Eye (tissue), 1 donor: ENCODE results near the gene ZDHHC11B.

ENCODE experiments used
- DNase-seq: peaks from one replicate; pipeline ENCODE4 v3.0.0-alpha.2; 2015

Gene ZDHHC11B

DNA sequence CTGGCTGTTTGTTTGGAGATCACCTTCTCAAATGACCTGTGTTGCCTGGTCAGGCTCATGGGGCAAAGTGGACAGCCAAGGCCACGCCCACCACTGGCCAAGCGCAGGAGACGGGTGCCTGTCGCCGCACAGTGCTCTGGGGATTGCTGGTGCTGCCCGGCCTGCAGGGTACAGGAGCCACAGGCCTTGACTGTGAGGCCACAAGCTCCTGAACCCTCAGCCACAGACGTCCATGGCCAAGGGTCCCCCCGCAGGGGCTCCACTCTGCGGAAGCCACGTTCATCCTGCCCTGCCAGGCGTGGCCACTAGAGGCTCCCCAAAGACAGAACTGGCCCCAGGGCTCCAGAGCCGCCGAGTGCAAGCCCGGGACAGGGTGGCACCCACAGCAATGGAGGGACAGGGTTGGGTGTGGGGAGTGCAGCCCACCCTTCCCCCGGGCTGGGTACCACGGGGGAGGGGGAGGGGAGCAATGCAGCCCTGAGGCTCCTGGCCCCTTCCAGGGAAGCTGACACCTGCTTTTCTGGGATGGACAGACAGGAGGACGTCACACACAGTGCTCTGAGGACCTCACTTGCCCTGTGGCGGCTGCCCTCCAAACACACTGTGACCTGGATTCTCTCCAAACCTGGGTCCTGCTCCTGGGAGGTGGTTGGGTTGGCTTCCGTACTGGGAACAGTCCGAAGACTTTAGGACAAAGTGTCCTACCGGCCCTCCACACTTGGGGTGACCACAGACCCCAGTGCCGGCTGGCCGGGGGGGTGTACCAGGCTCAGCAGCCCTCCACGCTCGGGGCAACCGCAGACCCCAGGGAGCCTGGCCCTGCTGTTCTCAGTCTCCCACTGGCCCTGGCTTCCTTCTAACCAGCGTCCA lies 112.8 kb downstream of the ZDHHC11B start:
- DNase-seq = peak; percentile 92

DNA sequence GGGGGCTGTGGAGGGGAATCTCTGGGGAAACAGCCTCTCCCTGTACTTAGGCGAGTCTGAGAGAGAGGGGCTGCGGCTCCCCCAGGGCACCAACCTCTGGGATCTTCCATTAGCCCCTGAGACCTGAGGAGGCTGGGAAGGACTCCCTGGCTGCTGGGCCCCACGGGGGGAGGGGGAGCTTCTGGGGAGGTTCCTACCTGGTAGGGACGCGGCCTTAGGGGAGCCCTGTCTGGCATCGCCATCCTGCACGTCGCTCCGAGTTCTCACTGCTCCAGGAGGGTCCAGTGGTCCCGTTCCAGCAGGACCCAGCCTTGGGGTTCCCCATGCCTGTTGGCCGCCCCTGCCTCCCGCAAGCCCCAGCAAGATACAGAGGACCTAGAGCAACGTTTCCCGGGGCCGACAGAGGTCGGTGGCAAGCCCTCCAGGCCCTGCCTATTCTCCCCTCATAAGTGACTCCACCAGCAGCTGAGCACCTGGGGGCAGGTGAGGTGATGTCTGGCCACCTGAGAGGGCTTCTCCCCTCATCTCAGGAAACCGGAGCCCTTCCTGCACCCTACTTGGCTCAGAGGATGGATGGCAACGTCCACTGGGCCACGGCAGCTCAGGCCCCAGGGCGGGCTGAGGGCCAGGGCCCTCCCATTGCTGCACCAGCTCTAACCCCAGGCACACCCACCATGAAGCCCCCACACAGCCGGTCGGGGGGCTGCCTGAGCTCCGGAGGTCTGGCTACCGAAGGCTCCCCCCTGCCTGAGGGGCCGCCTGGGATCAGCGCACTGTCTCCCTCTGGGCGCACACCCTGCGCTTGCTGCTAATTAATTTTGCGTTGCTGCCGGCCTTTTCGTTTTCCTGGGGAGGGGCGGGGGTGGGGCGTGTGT lies 113.9 kb downstream of the ZDHHC11B start:
- no peak for DNase-seq

DNA sequence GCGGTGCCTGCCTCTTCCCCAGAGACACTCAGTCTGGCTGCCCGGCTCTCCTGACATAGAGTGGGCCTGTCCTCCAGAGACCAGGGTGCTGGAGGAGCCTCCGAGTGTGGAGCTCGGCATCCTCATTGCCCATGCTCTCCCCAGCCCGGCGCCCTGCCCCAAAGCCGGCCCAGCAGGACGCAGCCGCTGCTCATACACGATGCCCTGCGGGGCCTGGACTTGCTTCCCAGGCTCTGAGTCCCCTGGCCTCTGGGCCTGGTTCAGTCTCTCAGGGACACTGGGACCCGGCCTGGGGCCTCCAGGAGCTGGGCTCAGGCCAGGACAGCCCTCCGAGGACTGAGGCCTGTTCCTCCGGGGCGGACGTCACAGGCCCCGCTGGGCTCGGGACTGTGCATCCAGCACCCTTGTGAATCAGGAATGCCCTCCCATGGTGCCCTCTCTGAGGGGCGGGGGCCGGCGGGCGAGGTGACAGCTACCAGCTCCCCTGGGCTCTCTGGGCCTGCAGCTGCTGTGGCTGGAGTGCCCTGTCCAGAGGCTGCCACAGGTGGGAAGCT lies 114.6 kb downstream of the ZDHHC11B start:
- DNase-seq = no peak

DNA sequence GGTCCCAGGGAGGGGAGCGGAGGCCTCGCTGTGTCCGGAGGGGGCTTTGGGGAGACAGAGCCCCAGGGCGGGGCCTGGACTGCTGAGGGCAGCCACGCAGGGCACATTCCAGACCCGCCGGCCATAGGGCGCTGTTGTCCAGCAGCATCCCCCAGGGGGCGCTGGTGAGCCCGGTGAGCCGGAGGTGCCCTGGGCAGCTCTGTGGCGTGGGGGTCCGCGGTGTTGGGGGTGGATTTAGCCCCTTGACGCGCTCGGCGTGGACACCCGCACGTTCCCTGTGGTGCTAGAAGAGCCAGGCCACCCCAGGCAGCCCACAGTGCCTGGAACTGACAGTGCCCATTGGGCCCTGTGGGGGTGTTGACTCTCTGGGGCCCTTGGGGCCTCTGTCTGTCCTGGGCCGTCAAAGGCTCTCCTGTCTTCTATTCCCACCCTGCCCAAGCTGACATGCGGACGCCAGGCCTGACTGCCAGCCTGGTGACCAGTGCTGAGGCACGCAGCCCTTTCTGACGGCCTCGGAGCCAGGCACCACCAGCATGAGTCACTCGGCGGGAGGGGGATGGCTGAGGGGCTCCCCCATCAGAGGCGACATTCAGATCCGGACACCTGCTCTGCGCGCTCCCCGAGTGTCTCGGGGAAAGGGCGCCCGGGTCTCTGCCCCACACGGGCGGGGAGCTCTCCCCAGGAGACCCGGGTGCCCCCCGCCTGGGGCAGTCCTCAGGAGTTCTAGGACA lies 115.3 kb downstream of the ZDHHC11B start:
- peak; percentile 37 for DNase-seq

DNA sequence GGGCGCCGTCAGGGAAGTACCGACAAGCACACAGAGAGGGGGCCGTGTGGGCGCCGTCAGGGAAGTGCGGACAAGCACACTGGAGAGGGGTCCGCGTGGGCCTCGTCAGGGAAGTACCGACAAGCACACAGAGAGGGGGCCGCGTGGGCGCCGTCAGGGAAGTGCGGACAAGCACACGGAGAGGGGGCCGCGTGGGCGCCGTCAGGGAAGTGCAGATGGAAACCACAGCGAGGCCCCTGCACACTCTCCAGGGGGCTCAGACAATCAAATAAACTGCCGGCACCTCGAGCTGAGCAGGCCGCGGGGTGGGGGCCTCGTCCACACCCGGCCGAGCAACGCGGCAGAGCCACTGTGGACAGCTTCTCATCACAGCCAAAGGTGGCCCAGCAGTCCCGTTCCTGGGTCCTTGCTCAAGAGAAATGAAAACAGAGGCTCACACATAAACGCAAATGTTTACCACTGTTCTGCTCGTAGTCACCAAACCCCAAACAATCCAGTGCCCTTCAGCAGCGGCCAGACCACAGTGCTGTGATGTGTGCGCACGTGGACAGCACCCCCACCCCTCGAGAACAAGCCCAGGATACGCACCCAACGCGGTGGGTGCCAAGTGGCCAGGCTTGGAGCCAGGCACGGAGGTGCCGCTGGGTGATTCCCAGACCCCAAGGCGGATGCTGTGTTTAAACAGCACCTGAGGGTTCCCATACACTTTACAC lies 116.1 kb downstream of the ZDHHC11B start:
- DNase-seq = no peak

DNA sequence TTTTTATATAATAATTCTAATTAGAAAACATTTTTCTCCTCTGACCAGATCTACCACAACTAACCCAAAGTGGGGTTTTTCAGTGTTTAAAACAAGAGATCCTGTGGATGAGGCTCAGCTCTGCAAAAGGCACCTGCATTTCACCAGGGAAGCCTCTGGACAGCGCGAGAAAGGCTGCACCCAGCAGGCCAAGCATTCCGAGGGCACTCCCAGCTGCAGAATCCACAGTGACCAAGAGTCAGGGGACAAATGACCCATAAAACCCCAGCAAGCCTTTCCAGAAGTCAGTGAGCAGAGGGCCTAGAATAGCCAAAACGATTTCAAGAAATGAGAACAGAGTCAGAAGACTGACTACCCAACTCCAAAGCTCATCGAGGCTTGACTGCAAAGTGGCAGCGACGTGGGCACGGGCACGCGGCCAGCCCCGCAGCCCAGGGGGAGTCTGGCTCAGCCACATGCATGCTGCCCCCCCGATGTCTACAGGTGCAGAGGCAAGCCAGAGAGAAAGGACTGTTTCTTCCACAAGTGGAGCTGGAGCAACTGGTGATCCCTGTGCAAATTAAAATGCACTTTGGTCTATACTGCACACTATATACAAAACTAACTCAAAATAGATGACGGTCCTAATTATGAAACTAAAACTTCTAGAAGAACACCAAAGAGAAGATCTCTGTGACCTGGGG lies 117.6 kb downstream of the ZDHHC11B start:
- no peak for DNase-seq

DNA sequence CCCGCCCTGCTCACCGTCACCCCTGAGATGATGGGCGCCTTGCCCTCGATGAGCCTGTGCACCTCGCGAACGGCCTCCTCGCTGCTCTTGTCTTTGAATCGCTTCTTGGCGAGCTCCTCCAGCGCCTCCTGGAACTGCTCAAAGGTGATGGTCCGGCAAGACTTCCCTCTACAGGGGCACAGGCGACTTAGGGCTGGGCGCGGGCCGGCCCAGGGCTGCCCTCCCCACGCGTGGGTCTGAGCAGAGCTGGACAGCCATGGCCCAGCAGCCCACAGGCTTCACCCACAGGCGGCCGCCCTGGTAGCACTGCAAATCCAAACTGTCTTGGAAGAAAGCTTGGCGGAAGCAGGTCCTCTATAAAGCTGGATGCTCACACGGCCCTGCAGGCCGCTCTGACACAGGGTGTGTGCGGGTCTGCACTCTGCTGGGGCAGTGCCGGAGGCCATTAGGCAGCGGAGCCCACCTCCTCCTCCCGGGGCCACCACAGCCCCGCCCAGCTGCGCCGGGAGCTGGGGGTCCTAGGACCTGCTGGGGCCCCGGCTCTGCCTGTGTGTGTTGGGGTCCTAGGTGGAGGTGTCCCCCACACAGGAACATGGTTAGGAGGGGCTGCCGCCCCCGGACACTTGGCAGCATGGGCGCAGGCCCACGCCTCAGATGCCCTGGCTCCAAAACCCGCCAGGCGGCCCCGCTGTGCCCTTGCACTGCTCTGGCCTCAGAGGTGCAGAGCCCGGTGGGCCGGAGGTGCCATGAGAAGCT lies 118.4 kb downstream of the ZDHHC11B start:
- no peak for DNase-seq

DNA sequence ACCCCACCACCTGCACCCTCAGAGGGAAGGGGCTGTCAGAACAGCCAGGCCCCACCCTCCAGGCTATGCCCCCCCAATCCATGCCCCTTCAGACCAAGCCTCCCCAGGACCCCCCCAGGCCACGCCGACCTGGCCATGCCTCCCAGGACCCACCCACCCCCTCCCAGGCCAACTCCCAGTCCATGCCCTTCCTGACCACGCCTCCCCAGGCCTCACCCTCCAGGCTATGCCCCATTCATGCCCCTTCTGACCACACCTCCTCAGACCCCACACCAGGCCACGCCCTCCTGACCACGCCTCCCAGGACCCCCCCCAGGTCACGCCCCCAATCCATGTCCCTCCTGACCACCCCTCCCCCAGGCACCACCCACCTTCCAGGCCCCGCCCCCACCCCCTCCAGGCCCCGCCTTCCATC lies 119.0 kb downstream of the ZDHHC11B start:
- DNase-seq = no peak

DNA sequence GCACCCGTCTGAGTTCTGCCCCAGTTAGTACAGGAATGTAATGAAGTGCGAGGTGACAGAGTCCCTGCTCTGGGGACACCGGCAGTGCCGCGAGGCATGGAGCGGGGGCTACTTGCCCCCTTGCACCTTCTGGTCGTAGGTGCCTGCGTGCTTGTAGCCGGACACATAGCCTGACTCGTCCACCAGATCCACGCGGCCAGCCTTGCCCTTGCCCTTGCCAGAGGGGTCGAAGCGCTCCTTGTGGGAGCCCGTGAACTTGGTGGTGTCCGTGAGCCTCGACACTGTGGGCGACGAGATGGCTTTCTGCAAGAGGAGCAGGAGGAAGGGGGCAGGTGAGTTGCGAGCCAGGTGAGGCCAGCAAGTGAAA lies 119.6 kb downstream of the ZDHHC11B start:
- no peak for DNase-seq

DNA sequence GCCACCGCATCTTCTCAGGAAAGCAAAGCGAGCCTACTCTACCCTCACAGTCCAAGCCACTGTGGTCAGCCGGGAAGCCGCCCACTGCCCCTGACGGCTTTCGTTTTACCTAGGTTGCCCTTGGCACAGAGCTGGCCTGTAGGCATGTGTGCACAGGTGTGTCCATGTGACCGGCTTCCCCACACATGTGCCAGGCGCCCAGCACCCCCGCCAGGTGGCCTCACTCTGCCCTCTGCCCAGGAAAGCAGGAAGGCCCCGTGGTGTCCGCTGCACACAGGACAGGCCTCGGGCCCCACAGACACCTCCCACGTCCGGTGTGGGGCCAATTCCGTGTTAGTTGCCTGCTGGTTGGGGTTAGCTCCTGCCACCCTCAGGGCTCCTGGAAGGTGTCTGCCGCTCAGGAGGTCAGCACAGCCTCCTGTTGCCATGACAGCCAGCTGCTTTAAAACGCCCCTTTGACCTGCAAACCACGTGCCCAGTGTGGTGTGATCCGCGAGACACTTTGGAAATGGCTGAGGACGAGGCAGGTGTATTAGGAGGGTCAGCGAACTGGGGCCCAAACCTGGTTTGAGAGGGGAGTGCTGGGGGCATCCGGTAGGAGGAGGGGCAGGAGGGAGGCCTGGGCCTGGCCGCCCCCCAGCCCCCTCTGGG lies 120.1 kb downstream of the ZDHHC11B start:
- DNase-seq = no peak

DNA sequence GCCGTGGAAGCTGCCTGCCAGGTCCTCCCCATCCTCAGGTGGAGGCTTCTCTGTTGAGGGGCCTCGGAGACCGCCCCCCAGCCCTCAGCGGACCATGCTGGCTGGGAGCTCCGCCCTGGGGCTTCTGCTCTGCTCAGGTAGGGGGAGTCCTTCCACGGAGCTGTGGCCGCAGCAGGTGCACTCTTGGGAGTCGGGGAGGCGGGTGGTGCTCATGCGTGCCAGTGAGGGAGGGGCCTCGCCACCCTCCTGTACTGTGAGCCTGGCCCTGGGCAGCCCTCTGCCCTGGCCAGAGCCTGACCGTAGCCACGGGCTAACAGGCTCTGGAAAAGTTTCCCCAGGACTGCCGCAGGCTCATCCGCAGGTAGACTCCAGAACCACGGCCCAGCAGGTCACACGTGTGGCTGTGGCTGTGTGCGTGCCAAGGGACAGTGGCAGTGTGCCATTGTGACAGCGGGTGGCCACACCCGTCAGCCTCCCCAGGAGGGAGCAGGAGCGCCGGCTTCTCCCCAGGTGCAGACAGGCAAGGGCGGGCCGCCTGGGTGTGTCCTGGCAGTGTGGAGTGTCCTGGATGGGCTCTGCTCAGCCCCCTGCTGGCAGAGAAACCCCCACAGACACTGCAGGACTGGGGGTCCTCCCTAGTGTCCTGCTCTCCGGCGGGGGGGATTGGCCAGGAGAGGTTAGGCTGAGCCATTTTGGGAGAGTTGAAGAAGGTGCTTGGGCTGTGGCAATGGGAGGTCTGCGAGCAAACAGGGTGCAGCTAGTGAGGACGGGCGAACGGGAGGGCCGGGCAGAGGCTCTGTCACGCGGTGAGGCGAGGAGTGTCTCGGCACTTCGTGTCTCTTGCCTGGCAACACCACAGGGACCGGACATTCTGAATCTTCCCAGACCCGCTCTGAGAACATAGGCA lies 120.8 kb downstream of the ZDHHC11B start:
- DNase-seq = no peak

DNA sequence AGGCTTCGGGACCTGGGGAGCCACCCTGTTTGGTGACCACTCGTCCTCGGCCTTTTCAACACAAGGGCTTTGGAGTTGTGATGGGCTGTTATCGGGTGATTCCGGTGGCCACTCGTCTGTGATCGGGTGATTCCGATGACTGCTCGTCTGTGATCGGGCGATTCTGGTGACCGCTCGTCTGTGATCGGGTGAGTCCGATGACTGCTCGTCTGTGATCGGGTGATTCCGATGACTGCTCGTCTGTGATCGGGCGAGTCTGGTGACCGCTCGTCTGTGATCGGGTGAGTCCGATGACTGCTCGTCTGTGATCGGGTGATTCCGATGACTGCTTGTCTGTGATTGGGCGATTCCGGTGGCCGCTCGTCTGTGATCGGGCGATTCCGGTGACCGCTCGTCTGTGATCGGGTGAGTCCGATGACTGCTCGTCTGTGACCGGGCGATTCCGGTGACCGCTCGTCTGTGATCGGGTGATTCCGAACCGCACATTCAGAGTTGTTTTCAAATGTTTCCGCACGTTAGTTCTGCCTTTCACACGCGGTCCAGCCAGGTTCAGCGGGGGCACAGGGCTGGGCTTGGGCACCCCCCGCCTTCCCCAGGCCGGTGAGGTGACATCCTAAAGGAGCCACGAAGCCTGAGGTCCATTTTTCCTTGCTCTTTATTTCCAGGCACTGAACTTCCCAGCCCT lies 121.6 kb downstream of the ZDHHC11B start:
- no peak for DNase-seq

DNA sequence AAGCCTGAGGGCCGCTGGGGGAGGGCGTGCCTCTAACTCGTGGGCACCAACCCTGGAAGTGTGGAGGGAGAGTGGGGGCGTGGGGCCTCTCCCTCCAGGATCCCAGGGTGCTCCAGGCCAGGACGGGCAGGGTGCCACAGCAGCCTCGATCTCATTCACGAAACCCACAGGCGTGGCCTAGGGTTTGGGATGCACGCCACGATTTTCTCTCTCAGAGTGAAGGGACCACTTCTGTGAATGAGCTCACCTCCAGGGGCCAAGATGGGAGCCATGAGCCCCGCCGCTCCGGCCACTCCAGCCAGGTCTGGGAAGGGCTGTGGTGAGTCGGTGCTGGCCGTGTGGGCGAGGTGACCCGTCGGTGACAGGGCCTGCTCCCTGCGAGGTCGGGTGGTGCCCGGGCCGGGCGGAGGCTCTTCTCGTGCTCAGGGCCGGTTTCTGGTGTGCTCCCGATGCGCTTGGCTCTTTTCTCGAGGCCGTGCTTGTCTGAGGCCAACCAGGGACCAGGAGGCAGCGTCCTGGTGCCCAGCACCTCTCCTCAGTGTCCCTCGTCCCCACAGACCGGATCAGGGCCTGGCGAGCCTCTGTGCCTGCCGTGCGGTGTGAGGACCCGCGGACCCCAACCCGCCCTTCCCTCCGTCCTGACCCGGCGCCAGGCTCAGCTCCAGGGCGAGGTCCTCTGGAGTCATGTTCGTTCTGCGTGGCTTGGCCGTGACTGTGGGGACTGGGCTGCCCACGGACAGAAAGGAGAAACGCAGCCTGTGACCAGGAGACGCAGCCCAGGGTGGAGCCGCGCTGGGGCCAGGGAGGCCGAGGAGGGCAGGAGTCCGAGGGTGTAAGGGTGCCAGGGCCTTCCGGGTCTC lies 122.4 kb downstream of the ZDHHC11B start:
- no peak for DNase-seq

DNA sequence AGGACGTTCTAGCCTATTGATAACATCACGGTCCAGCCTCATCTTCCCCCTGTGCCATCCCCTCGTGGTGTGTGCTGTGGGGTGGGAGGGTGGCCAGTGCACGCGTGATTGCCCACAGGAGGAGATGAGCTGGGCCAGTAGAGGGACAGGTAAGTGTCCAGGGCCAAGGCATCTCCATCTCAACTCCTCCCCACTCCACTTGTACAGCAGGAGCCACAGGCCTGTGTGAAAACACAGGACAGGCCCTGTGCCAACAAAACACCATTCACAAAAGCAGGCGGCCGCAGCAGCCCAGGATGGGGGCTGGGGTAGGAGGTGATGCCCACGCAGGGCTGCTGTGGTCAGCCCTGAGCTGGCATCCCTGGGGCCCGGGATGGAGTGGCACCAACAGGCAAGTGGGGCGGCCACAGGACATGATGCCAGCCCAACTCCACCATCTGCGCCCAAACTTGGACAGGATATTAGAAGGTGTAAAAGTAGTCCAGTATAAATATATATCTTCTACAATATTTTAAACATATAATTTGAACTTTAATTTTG lies 124.0 kb downstream of the ZDHHC11B start:
- no peak for DNase-seq
